GM18907 (cell line): ENCODE measurements around the gene APIP.

ENCODE experiments used
- ATAC-seq: cut with Tn5 transposase; IDR thresholded peaks from one replicate; pipeline ENCODE4 v1.9.1; 2021; ENCODE audit warnings: mild to moderate bottlenecking, moderate library complexity; ENCODE audit not compliant: unreplicated experiment

APIP gene

GRCh38 chr11:34890812-34891211 is 25.4 kb downstream of the APIP start:
- ATAC-seq, result no peak

GRCh38 chr11:34890089-34890488 is 26.1 kb downstream of the APIP start:
- ATAC-seq, result no peak

- ATAC-seq, result no peak
These were observed 28.9 kb downstream of the APIP start for GRCh38 chr11:34887260-34887659.

- no peak for ATAC-seq
These were observed 29.6 kb downstream of the APIP start for GRCh38 chr11:34886609-34887008.

- ATAC-seq, result no peak
These were observed 34.3 kb downstream of the APIP start for GRCh38 chr11:34881900-34882299.

- no peak for ATAC-seq
These were observed 38.7 kb downstream of the APIP start for GRCh38 chr11:34877375-34877975.

- ATAC-seq, result no peak
These were observed 42.0 kb downstream of the APIP start for GRCh38 chr11:34874202-34874601.

- no peak for ATAC-seq
These were observed 45.5 kb downstream of the APIP start for GRCh38 chr11:34870548-34871196.

- ATAC-seq, result no peak
These were observed 46.8 kb downstream of the APIP start for GRCh38 chr11:34869425-34869824.

GRCh38 chr11:34866375-34866774 is 49.8 kb downstream of the APIP start:
- ATAC-seq, result no peak

GRCh38 chr11:34865261-34865660 is 50.9 kb downstream of the APIP start:
- no peak for ATAC-seq

GRCh38 chr11:34864424-34864823 is 51.8 kb downstream of the APIP start:
- ATAC-seq, result no peak

GRCh38 chr11:34863048-34863447 is 53.1 kb downstream of the APIP start:
- ATAC-seq, result no peak

GRCh38 chr11:34860518-34860917 is 55.7 kb downstream of the APIP start:
- ATAC-seq, result no peak

- no peak for ATAC-seq
These were observed 56.1 kb downstream of the APIP start for GRCh38 chr11:34860034-34860433.

GRCh38 chr11:34859496-34859895 is 56.7 kb downstream of the APIP start:
- no peak for ATAC-seq

- no peak for ATAC-seq
These were observed 58.7 kb downstream of the APIP start for GRCh38 chr11:34857463-34857862.

GRCh38 chr11:34856251-34856650 is 59.9 kb downstream of the APIP start:
- no peak for ATAC-seq

- no peak for ATAC-seq
These were observed 60.5 kb downstream of the APIP start for GRCh38 chr11:34855754-34856095.

GRCh38 chr11:34855021-34855753 is 61.0 kb downstream of the APIP start:
- ATAC-seq, result no peak

- no peak for ATAC-seq
These were observed 64.3 kb downstream of the APIP start for GRCh38 chr11:34851916-34852315.

- no peak for ATAC-seq
These were observed 65.8 kb downstream of the APIP start for GRCh38 chr11:34850334-34850733.
